Calu3 (cell line): ENCODE data around the gene MGAT5. TPM values are rescaled to one million over a fixed set of nuclear protein-coding genes. Genes with fewer than 3 reads are reported as not detected.

ENCODE experiments used
- BruUV-seq: library from RNA; stranded (reverse); fragments of 400-500 nt; replicated peaks from 2 replicates; lab custom pipeline; 2021; lab: Mats Ljungman, UMichigan
- CTCF ChIA-PET: fragments of 300-600 bp; sonication (Branson Sonifier 250); formaldehyde crosslinking; loops from one replicate; lab custom pipeline; 2022; ENCODE audit warnings: antibody characterized with exemption; lab: Charles Lee
- DNase-seq: peaks from one replicate; pipeline ENCODE4 v3.0.0; 2022
- H3K27ac Mint-ChIP-seq: one replicate; pipeline ENCODE4 v1.8.0; 2022; ENCODE audit warnings: mixed read lengths; ENCODE audit not compliant: unreplicated experiment
- H3K27me3 Mint-ChIP-seq: one replicate; pipeline ENCODE4 v1.8.0; 2022; ENCODE audit warnings: mixed read lengths; ENCODE audit not compliant: unreplicated experiment
- H3K36me3 Mint-ChIP-seq: one replicate; pipeline ENCODE4 v1.8.0; 2022; ENCODE audit warnings: mild to moderate bottlenecking, moderate library complexity, mixed read lengths; ENCODE audit not compliant: insufficient read depth, unreplicated experiment
- H3K4me1 Mint-ChIP-seq: one replicate; pipeline ENCODE4 v1.8.0; 2022; ENCODE audit warnings: mild to moderate bottlenecking, low read depth, mixed read lengths; ENCODE audit not compliant: unreplicated experiment
- H3K4me3 Mint-ChIP-seq: one replicate; pipeline ENCODE4 v1.8.0; 2022; ENCODE audit warnings: mild to moderate bottlenecking, low read depth, moderate library complexity, mixed read lengths; ENCODE audit not compliant: unreplicated experiment
- H3K9me3 Mint-ChIP-seq: one replicate; pipeline ENCODE4 v1.8.0; 2022; ENCODE audit warnings: low read depth, mixed read lengths; ENCODE audit not compliant: unreplicated experiment
- CTCF ChIP-seq: fragments of 200-600 bp; IDR thresholded peaks from one replicate; pipeline ENCODE4 v1.8.0; 2022; ENCODE audit warnings: antibody characterized with exemption; ENCODE audit not compliant: unreplicated experiment
- intact Hi-C: fragments of 100-400 bp; cut with micrococcal nuclease; formaldehyde crosslinking; loops from one replicate; pipeline ENCODE4 v1.10.0; 2022; ENCODE audit not compliant: unreplicated experiment
- total RNA-seq: library from RNA; stranded (reverse); gene quantifications from 2 replicates; pipeline ENCODE4 v1.2.3, GENCODE V29; 2022

The MGAT5 gene
- total RNA-seq, 1 experiment from 2014 or later: 129 TPM

DNA sequence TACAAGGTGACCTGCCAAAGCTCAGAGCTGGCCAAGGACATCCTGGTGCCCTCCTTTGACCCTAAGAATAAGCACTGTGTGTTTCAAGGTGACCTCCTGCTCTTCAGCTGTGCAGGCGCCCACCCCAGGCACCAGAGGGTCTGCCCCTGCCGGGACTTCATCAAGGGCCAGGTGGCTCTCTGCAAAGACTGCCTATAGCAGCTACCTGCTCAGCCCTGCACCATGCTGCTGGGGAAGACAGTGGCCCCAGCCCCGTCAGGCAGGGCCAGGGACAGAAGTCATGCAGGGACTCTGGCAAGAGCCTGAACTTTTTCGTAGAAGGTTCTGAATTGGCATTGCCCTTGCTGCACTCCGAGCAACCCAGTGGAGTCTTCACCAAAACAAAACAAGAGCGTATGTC lies 194.8 kb downstream of the MGAT5 start:
- intact Hi-C loops: no loop called here
- no TSS peak for BruUV-seq
- Mint-ChIP-seq H3K36me3 (peaks cover 12% of the 10 kb centered on the region), H3K27ac (no peak overlapping the region), H3K4me3 (no peak overlapping the region), H3K27me3 (no peaks in the 10 kb centered on the region), H3K4me1 (peaks cover 15% of the 10 kb centered on the region), H3K9me3 (no peaks in the 10 kb centered on the region)
- CTCF ChIA-PET: interaction anchor here (0.6 kb wide), 1 partner anchor 421 kb away, joined by 4 read pairs; no protein-coding TSS in a partner anchor
- DNase-seq: no peak
- TF ChIP-seq CTCF: no peak

DNA sequence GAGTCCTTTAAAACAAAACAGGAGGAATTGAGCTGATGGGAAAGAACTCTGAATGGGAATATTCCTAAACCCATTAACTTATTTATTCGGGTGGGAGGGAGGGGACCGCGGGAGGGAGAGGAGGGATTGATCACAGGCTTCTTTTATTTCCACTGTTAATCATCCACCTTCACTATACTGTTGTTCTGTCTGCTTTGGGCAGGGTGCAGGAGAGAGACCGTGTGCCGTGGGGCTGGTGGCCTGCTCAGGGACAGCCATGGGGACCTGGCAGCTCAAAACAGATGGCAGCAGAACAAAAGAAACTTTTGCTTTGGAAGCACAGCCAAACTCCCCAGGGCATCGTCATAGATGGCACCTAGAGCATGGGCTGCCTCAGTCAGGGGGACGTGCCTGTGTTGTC lies 195.3 kb downstream of the MGAT5 start:
- no TSS peak for BruUV-seq
- Mint-ChIP-seq H3K36me3 (peaks cover 12% of the 10 kb centered on the region), H3K27me3 (no peaks in the 10 kb centered on the region), H3K27ac (no peak overlapping the region), H3K9me3 (no peaks in the 10 kb centered on the region), H3K4me1 (peaks cover 15% of the 10 kb centered on the region), H3K4me3 (no peak overlapping the region)
- CTCF ChIA-PET: interaction anchor here (2.8 kb wide), 1 partner anchor 17 kb away, joined by 28 read pairs; no protein-coding TSS in a partner anchor
- intact Hi-C loops: no loop called here
- TF ChIP-seq CTCF: no peak
- DNase-seq: no peak

GRCh38 chr2:134449751-134450513 lies 196.1 kb downstream of the MGAT5 start:
- Mint-ChIP-seq H3K4me1 (peaks cover 15% of the 10 kb centered on the region), H3K4me3 (no peak overlapping the region), H3K27me3 (no peaks in the 10 kb centered on the region), H3K27ac (peak overlapping the region; percentile 13), H3K9me3 (no peaks in the 10 kb centered on the region), H3K36me3 (peaks cover 12% of the 10 kb centered on the region)
- BruUV-seq: no TSS peak
- no peak for DNase-seq
- CTCF ChIA-PET: interaction anchor here (0.6 to 2.8 kb wide), 16 partner anchors 9 to 566 kb away, joined by 3 to 35 read pairs (median 8); no protein-coding TSS in a partner anchor
- intact Hi-C loops: loop anchor here (1.0 to 5.0 kb wide), 3 partner anchors 37 to 332 kb away; no protein-coding TSS in a partner anchor
- TF ChIP-seq CTCF: no peak

- BruUV-seq: no TSS peak
- CTCF ChIA-PET: interaction anchor here (0.6 to 2.8 kb wide), 27 partner anchors 10 to 570 kb away, joined by 3 to 35 read pairs (median 5); no protein-coding TSS in a partner anchor
- no peaks in the 10 kb centered on the region for H3K9me3 Mint-ChIP-seq
- H3K27ac Mint-ChIP-seq: peak overlapping the region; percentile 19
- H3K27me3 Mint-ChIP-seq: no peaks in the 10 kb centered on the region
- peaks cover 12% of the 10 kb centered on the region for H3K36me3 Mint-ChIP-seq
- peaks cover 15% of the 10 kb centered on the region for H3K4me1 Mint-ChIP-seq
- DNase-seq: no peak
- no peak overlapping the region for H3K4me3 Mint-ChIP-seq
- no peak for TF ChIP-seq CTCF
- intact Hi-C loops: loop anchor here (1.0 to 5.0 kb wide), 4 partner anchors 38 to 565 kb away; no protein-coding TSS in a partner anchor
Measured at GRCh38 chr2:134451347-134451630, 197.4 kb downstream of the MGAT5 start.
